Parathyroid adenoma (tissue), 2 donors: ENCODE measurements around the gene SLC4A1.

Experiments
- H2AFZ ChIP-seq: fragments of 300-600 bp; sonication (generic); one replicate; pipeline ENCODE4 v1.7.0; 2017; ENCODE audit warnings: antibody characterized with exemption, mild to moderate bottlenecking
- H3K27ac ChIP-seq: fragments of 300-600 bp; sonication (generic); one replicate; pipeline ENCODE4 v1.7.0; 2017
- H3K27me3 ChIP-seq: fragments of 300-600 bp; sonication (generic); one replicate; pipeline ENCODE4 v1.7.0; 2017; ENCODE audit warnings: low read length; ENCODE audit not compliant: control insufficient read depth, insufficient read depth
- H3K36me3 ChIP-seq: fragments of 300-600 bp; sonication (generic); one replicate; pipeline ENCODE4 v1.7.0; 2017; ENCODE audit warnings: low read length; ENCODE audit not compliant: control insufficient read depth, insufficient read depth
- H3K4me1 ChIP-seq: fragments of 300-600 bp; sonication (generic); one replicate; pipeline ENCODE4 v1.7.0; 2017; ENCODE audit warnings: control low read depth
- H3K4me2 ChIP-seq: fragments of 300-600 bp; sonication (generic); one replicate; pipeline ENCODE4 v1.7.0; 2017; ENCODE audit warnings: low read length
- H3K4me3 ChIP-seq: fragments of 300-600 bp; sonication (generic); one replicate; pipeline ENCODE4 v1.7.0; 2017; ENCODE audit warnings: low read depth, low read length
- H3K79me2 ChIP-seq: fragments of 300-600 bp; sonication (generic); one replicate; pipeline ENCODE4 v1.7.0; 2017; ENCODE audit warnings: control low read depth
- H3K9ac ChIP-seq: fragments of 300-600 bp; sonication (generic); one replicate; pipeline ENCODE4 v1.7.0; 2017; ENCODE audit warnings: mild to moderate bottlenecking
- H3K9me3 ChIP-seq: fragments of 300-600 bp; sonication (generic); one replicate; pipeline ENCODE4 v1.7.0; 2017; ENCODE audit warnings: low read length; ENCODE audit not compliant: control insufficient read depth
- CTCF ChIP-seq: fragments of 300-600 bp; sonication (generic); IDR thresholded peaks from one replicate; pipeline ENCODE4 v1.7.0; 2017; ENCODE audit warnings: antibody characterized with exemption, mild to moderate bottlenecking
- donor health status: primary hyperparathyroidism.

SLC4A1 gene

GRCh38 chr17:44236444-44236991 lies 31.4 kb downstream of the SLC4A1 start:
- H3K4me3 ChIP-seq, result no peak overlapping the region
- no peaks in the 10 kb centered on the region for H3K27me3 ChIP-seq

GRCh38 chr17:44235583-44235936 lies 32.4 kb downstream of the SLC4A1 start:
- no peaks in the 10 kb centered on the region for H3K36me3 ChIP-seq
- no peaks in the 10 kb centered on the region for H3K9me3 ChIP-seq
- no peak overlapping the region for H3K27ac ChIP-seq
- H3K4me3 ChIP-seq, result no peak overlapping the region
- no peak overlapping the region for H3K4me2 ChIP-seq
- no peaks in the 10 kb centered on the region for H3K79me2 ChIP-seq
- H3K27me3 ChIP-seq, result no peaks in the 10 kb centered on the region
- H3K4me1 ChIP-seq, result peaks cover 8% of the 10 kb centered on the region
- TF ChIP-seq CTCF, result no peak
- no peak overlapping the region for H2AFZ ChIP-seq
- H3K9ac ChIP-seq, result no peak overlapping the region

More at GRCh38 chr17:44236444-44236991, 31.4 kb downstream of the SLC4A1 start:
- Histone ChIP-seq H3K9ac (no peak overlapping the region), H3K27ac (no peak overlapping the region), H3K4me2 (no peak overlapping the region), H2AFZ (no peak overlapping the region), H3K36me3 (no peaks in the 10 kb centered on the region), H3K9me3 (no peaks in the 10 kb centered on the region), H3K79me2 (no peaks in the 10 kb centered on the region), H3K4me1 (peaks cover 8% of the 10 kb centered on the region)
- no peak for TF ChIP-seq CTCF

DNA sequence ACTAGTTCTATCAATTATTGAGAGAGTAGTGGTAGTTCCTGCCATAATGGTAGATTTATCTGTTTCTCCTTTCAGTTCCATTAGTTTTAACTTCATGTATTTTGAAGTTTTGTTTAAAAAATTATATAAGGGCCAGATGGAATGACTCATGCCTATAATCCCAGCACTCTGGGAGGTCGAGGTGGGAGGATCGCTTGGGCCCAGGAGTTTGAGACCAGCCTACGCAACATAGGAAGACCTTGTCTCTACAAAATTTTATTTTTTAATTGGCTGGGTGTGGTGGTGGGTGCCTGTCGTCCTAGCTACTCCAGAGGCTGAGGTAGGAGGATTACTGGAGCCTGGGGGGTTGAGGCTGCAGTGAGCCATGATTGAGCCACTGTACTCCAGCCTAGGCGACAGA lies 34.4 kb downstream of the SLC4A1 start:
- peaks cover 8% of the 10 kb centered on the region for H3K4me1 ChIP-seq
- no peaks in the 10 kb centered on the region for H3K9me3 ChIP-seq
- no peak overlapping the region for H3K4me2 ChIP-seq
- no peaks in the 10 kb centered on the region for H3K79me2 ChIP-seq
- H3K27me3 ChIP-seq, result no peaks in the 10 kb centered on the region
- H3K27ac ChIP-seq, result no peak overlapping the region
- no peak overlapping the region for H3K4me3 ChIP-seq
- no peak for TF ChIP-seq CTCF
- no peak overlapping the region for H3K9ac ChIP-seq
- H3K36me3 ChIP-seq, result no peaks in the 10 kb centered on the region
- no peak overlapping the region for H2AFZ ChIP-seq

DNA sequence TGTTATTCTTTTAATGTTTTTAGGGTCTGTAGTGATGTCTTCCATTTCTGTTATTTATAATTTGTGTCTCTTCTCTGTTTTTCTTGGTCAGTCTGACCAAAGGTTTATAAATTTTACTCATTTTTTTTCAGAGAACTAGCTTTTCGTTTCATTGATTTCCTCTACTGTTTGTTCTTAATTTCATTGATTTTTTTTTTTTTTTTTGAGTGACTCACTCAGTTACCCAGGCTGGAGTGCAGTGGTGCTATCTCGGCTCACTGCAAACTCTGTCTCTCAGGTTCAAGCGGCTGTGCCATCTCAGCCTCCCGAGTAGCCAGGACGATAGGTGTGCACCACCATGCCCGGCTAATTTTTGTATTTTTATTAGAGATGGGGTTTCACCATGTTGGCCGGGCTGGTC lies 35.9 kb downstream of the SLC4A1 start:
- Histone ChIP-seq H3K4me3 (no peak overlapping the region), H3K79me2 (no peaks in the 10 kb centered on the region)
- TF ChIP-seq CTCF, result no peak

DNA sequence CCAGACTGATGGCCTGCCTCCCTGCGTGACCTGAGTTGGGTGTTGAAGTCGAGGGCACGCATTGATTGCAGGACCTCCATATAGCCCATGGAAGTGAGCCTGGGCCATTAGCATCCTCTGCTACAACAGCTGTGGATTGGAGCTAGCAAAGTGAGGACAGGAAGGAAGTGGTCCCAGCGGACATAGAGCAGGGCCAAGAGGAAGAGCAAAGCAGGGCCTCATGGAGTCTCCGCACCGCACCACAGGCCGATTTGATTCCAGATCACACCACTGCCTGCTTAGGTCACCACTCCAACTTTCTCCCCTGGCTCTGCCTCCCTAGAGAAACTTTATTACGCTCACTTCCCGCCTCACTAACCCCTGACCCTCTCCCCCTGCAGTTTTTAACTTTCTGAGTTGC lies 37.8 kb downstream of the SLC4A1 start:
- no peak overlapping the region for H3K4me2 ChIP-seq
- no peaks in the 10 kb centered on the region for H3K79me2 ChIP-seq
- no peak for TF ChIP-seq CTCF
- no peak overlapping the region for H3K9ac ChIP-seq
- no peaks in the 10 kb centered on the region for H3K9me3 ChIP-seq
- no peak overlapping the region for H3K4me3 ChIP-seq
- no peaks in the 10 kb centered on the region for H3K27me3 ChIP-seq
- H3K4me1 ChIP-seq, result peaks cover 3% of the 10 kb centered on the region
- H2AFZ ChIP-seq, result no peak overlapping the region
- H3K36me3 ChIP-seq, result no peaks in the 10 kb centered on the region
- H3K27ac ChIP-seq, result no peak overlapping the region

More for the DNA sequence above, 35.9 kb downstream of the SLC4A1 start:
- H3K27me3 ChIP-seq, result no peaks in the 10 kb centered on the region
- H3K9me3 ChIP-seq, result no peaks in the 10 kb centered on the region
- H3K9ac ChIP-seq, result no peak overlapping the region
- no peak overlapping the region for H3K27ac ChIP-seq
- H3K4me1 ChIP-seq, result peaks cover 8% of the 10 kb centered on the region
- no peaks in the 10 kb centered on the region for H3K36me3 ChIP-seq
- no peak overlapping the region for H2AFZ ChIP-seq
- H3K4me2 ChIP-seq, result no peak overlapping the region
